ENCODE data around the gene HAP1.
"Not testable (repeated sequence)": the region's sequence is repeated elsewhere in the genome, so short reads cannot be mapped to it uniquely, and the experiment has no call there.

HAP1 gene

DNA sequence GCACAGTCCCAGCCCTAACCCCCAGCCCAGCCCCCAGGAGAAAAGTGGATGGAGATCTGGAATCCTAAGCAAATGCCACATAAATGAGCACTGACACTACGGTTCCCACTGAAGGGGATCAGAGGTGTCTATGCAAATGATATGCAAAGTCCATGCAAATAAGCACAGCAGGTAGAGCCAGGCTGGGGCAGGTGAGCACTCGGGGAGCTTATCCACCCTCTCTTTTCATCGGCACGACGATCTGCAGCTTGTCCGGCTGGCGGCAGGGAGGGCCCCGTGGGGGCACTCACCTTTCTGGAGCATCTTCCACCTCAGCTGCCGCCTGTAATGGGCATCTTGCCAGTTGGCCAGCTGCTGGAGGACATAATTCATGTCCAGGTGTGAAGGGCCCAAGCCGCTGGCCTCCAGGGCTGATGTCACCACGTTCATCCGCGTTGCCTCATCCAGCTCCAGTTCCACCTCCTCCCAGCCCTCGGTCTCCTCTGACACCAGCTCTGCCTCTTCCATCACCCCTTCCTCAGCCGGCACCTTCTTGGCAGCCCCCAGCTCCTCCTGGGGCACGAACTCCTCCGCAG is 9.9 kb downstream of the HAP1 start:
- DNase-seq, result no peak

DNA sequence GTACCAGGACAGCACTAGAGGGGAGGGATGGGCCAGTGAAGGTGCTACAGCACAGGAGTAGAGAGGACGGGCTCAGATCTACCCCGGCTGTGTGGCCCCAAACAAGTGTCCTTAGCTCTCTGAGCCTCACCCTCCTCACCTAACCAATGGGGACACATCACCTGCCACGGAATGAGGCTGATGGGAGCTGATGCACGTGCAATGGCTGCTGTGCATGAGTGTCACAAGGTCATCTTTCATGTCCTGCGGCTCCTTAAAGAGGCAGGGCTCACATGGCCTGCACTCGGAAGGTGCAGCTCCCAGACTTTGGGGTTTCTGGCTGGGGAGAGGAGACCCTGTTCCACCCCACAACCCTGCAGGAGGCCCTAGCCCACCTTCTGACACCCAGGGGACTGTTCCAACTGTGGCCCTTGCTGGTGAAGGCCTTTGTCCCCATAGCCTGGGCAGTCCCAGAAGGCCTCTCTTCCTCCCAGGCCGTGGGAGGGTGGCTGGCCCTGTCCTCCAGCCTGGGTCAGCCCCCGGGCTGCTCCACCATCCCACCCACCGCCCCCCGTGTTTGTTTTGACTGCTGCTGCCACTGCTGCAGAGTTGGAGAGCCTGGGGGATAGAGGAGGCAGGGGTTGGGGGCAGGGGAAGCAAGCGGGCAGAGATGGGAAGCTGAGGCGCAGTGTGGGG is 10.5 kb downstream of the HAP1 start:
- no peak for DNase-seq

GRCh38 chr17:41722231-41722630 is 12.2 kb downstream of the HAP1 start:
- no peak for DNase-seq

GRCh38 chr17:41718287-41718645 is 16.2 kb downstream of the HAP1 start:
- no peak for DNase-seq

GRCh38 chr17:41717408-41718286 is 16.8 kb downstream of the HAP1 start:
- DNase-seq, result no peak

- no peak for DNase-seq
Measured at GRCh38 chr17:41711669-41712400, 22.6 kb downstream of the HAP1 start, which contains the start of gene GAST. Gene GAST (plus strand): TSS chr17:41712331. CDS start chr17:41715437, 3,106 bp downstream.

GRCh38 chr17:41710472-41711090 is 23.9 kb downstream of the HAP1 start:
- no peak for DNase-seq

DNA sequence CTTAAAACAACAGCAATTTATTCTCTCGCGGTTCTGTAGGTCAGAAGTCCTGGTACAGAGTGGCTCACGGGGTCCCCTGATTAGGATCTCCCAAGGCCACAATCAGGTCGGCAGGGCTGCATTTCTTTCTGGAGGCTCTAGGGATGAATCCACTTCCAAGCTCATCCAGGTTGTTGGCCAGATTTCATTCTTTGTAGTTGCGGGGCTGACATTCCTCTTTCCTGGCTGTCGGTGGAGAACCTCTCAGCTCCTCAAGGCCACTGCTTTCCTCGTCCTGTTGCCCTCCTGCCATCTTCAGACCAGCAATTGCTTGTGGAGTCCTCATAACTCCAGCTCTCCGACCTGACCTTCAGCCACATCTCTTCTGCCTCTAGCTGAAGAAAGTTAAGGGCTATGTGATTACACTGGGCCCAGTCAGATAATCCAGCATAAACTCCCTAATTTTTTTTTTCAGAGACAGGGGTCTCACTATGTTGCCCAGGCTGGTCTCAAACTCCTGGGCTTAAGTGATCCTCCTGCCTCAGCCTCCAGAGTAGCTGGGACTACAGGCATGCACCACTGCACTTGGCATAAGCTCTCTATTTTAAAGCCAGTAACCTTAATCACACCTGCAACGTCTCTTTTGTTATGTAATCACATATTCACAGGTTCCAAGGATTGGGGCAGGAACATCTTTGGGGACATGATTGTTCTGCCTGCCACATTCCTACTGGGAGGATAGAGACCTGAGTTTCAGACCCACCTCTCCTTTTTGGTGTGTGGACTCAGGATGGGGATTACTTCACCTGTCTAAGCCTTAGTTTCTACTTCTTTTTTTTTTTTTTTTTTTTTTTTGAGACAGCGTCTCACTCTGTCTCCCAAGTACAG is 26.4 kb downstream of the HAP1 start:
- DNase-seq, result no peak

GRCh38 chr17:41705271-41705991 is 29.0 kb downstream of the HAP1 start:
- no peak for DNase-seq

DNA sequence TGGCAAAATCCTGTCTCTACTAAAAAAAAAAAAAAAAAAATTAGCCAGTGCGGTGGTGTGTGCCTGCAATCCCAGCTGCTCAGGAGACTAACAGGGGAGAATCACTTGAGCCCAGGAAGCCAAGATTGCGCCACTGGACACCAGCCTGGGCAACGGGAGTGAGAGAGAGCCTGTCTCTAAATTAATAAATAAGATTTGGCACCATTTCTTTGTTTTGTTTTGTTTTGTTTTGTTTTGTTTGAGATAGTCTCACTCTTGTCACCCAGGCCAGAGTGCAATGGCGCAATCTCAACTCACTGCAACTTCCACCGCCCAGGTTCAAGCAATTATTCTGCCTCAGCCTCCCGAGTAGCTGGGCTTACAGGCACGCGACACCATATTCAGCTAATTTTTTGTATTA is 31.7 kb downstream of the HAP1 start:
- no peak for DNase-seq

DNA sequence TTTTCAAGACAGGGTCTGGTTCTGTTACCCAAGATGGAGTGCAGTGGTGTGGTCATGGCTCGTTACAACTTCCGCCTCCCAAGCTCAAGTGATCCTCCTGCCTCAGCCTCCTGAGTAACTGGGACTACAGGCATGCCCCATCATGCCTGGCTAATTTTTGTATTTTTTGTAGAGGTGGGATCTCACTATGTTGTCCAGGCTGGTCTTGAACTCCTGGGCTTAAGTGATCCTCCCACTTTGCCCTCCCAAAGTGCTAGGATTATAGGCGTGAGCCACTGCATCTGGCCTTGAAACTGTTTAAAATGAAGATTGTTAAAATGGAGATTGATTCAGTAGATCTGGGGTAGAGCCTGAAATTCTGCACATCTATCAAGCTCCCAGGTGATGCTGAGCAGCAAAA is 33.6 kb downstream of the HAP1 start:
- not testable (repeated sequence) for DNase-seq

- DNase-seq, result no peak
Measured at GRCh38 chr17:41697122-41697962, 37.1 kb downstream of the HAP1 start.

DNA sequence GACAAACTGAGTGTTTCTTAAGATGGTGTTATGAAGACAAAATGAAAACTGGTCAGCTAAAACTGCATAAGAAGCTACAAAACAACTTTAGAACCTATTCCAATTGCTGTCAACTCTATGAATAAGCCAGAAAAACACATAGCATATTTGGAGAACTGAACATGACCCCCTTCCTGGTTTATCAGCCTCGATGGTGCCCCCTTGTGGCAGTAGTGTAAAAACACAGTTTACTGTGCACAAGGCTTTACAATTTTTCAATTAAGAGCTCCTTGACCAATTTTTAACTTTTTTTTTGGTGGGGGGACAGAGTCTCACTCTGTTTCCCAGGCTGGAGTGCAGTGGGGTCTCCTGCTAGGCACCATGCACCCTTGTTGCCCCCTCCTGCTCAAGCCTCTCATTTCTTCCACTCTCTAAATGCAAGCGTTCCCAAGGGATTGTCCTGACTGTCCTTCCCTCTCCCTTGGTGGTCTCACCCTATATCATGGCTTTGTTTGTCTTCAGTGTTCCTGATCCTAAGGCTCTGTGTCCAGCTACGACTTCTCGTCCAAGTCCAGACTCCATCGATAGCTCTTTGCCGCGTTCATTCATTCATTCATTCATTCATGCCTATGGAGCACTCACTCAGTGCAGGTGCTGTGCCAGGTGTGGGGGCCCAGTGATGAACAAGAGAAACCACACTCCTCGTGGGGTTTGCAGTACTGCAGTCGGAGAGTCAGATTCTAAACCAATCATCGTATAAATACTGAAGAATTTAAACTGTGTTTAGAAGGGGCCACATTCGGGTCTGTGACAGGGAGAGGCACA is 38.3 kb downstream of the HAP1 start:
- peak; percentile 35 for DNase-seq

- DNase-seq, result no peak
Measured at GRCh38 chr17:41695134-41695661, 39.2 kb downstream of the HAP1 start.

DNA sequence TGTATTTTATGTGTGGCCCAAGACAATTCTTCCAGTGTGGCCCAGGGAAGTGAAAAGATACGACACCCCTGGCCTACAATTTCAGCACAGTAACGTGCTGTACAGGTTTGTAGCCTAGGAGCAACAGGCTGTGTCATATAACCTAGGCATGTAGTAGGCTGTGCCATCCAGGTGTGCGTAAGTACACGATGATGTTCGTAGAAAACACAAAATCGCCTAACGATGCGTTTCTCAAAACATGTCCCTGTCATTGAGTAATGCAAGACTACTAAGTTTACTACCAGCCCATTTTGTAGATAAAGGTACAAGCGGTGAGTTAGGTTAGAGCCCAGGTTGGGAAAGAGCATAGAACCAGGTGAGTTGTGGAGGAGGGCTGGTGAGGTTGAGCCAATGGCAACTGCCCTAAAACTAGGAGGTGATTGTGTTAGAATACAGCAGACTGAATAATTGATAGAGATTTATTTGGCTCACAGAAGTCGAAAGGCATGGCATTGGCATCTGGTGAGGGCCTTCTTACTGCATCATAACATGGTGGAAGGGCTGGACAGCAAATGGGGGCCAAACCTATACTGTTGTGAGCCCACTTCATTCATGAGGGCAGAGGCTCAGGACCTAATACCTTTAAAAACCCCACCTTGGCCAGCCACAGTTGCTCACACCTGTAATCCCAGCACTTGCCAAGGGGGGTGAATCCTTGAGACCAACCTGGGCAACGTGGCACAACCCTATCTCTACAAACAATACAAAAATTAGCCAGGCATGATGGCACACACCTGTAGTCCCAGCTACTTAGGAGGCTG is 41.5 kb downstream of the HAP1 start:
- no peak for DNase-seq

DNA sequence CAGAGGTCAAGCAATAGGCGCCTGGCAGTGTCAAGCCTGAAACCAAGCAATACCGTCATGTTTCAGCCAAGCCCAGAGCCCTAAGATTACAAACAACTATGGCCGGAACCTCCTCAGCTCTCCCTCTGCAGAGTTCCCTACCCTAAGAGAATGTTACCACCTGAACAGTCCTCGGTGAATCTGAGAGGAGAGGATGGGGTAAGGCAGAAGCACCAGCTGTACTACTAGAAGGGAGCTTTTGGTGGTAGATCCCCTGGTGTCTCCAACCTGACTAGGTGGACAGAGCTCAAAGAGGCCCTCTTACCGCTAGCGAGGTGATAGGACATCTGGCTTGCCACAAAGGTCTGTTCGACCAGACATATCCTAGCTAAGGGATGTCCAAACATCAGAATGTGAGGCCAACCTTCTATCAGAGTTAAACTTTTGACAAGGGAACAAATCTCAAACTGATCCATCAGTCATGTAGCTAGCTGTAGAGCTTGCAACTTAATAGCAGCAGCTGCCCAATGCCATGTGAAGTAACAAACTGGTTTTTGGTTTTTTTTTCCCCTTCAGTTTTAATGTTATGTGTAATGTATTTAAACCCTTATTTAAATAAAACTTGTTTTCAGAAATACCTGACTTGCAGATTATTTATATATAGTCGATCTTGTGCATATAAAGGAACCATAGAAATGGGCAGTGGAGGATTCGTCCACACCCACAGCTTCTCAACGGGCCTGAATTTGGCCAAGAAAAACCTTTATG is 43.2 kb downstream of the HAP1 start:
- no peak for DNase-seq

GRCh38 chr17:41690497-41690896 is 43.9 kb downstream of the HAP1 start:
- no peak for DNase-seq

All from NCI-H2081 treated with DMSO at 0.1 percent for 48 hours (cell line).